RWPE2 (cell line): ENCODE measurements around the gene PPFIA4.

Experiments
- ATAC-seq: fragments of 200-7000 bp; cut with Tn5 transposase; 3 replicates; pipeline ENCODE4 v1.9.1; 2021; ENCODE audit warnings: low read depth
- DNase-seq: peaks from one replicate; pipeline ENCODE4 v3.0.0-alpha.2; 2020; ENCODE audit warnings: low spot score
- H3K27ac ChIP-seq: fragments of 450-650 bp; 2 replicates; pipeline ENCODE4 v1.5.1; 2017; ENCODE audit warnings: mild to moderate bottlenecking; ENCODE audit not compliant: poor library complexity, severe bottlenecking
- H3K27me3 ChIP-seq: fragments of 250-450 bp; sonication (Bioruptor Pico); 2 replicates; pipeline ENCODE4 v1.5.1; 2021; ENCODE audit warnings: mild to moderate bottlenecking, moderate library complexity; ENCODE audit not compliant: insufficient read depth, poor library complexity, severe bottlenecking
- H3K36me3 ChIP-seq: fragments of 250-450 bp; sonication (Bioruptor Pico); 2 replicates; pipeline ENCODE4 v1.5.1; 2020; ENCODE audit warnings: low read depth, mild to moderate bottlenecking, moderate library complexity
- H3K4me1 ChIP-seq: fragments of 250-450 bp; sonication (Bioruptor Pico); 2 replicates; pipeline ENCODE4 v1.5.1; 2021; ENCODE audit warnings: mild to moderate bottlenecking, moderate library complexity; ENCODE audit not compliant: insufficient read depth, poor library complexity, severe bottlenecking
- H3K4me3 ChIP-seq: fragments of 250-450 bp; sonication (Bioruptor Pico); 2 replicates; pipeline ENCODE4 v1.5.1; 2021; ENCODE audit warnings: mild to moderate bottlenecking, moderate library complexity; ENCODE audit not compliant: severe bottlenecking
- H3K9me3 ChIP-seq: fragments of 250-450 bp; sonication (Bioruptor Pico); 2 replicates; pipeline ENCODE4 v1.5.1; 2021; ENCODE audit warnings: mild to moderate bottlenecking, moderate library complexity; ENCODE audit not compliant: severe bottlenecking
- CTCF ChIP-seq: fragments of 450-650 bp; IDR thresholded peaks from one replicate; pipeline ENCODE4 v1.5.1; 2017; ENCODE audit warnings: mild to moderate bottlenecking, moderate library complexity; ENCODE audit not compliant: poor library complexity, severe bottlenecking

PPFIA4 gene

GRCh38 chr1:203114202-203114601, 87.9 kb downstream of the PPFIA4 start:
- H3K9me3 ChIP-seq, result no peaks in the 10 kb centered on the region
- H3K4me1 ChIP-seq, result no peaks in the 10 kb centered on the region
- H3K36me3 ChIP-seq, result no peaks in the 10 kb centered on the region
- no peak for ATAC-seq
- H3K27ac ChIP-seq, result no peak overlapping the region
- no peak for DNase-seq
- no peak overlapping the region for H3K4me3 ChIP-seq
- no peak for TF ChIP-seq CTCF
- H3K27me3 ChIP-seq, result peaks cover 29% of the 10 kb centered on the region

GRCh38 chr1:203116091-203116820, 90.0 kb downstream of the PPFIA4 start:
- Histone ChIP-seq H3K36me3 (no peaks in the 10 kb centered on the region), H3K4me3 (no peak overlapping the region), H3K27ac (no peak overlapping the region), H3K27me3 (peaks cover 12% of the 10 kb centered on the region), H3K4me1 (no peaks in the 10 kb centered on the region), H3K9me3 (no peaks in the 10 kb centered on the region)
- DNase-seq (peak; percentile 50), ATAC-seq (no peak)
- no peak for TF ChIP-seq CTCF

- no peaks in the 10 kb centered on the region for H3K4me1 ChIP-seq
- H3K36me3 ChIP-seq, result no peaks in the 10 kb centered on the region
- H3K9me3 ChIP-seq, result no peaks in the 10 kb centered on the region
- H3K27me3 ChIP-seq, result peaks cover 10% of the 10 kb centered on the region
- DNase-seq, result no peak
- ATAC-seq, result peak; percentile 95
- no peak overlapping the region for H3K4me3 ChIP-seq
- H3K27ac ChIP-seq, result no peak overlapping the region
- TF ChIP-seq CTCF, result peak; percentile 83
Observed at GRCh38 chr1:203117611-203118575, 91.6 kb downstream of the PPFIA4 start.

- H3K4me1 ChIP-seq, result no peaks in the 10 kb centered on the region
- no peak for TF ChIP-seq CTCF
- ATAC-seq, result no peak
- H3K9me3 ChIP-seq, result no peaks in the 10 kb centered on the region
- H3K36me3 ChIP-seq, result no peaks in the 10 kb centered on the region
- H3K27me3 ChIP-seq, result peaks cover 8% of the 10 kb centered on the region
- H3K4me3 ChIP-seq, result no peak overlapping the region
- H3K27ac ChIP-seq, result no peak overlapping the region
- no peak for DNase-seq
Observed at GRCh38 chr1:203120325-203121153, 94.2 kb downstream of the PPFIA4 start.
